HG02840 (cell line): ENCODE measurements around the gene PRR35.

Experiments used
- ATAC-seq: cut with Tn5 transposase; IDR thresholded peaks from one replicate; pipeline ENCODE4 v1.9.1; 2021; ENCODE audit warnings: mild to moderate bottlenecking, moderate library complexity, moderate number of reproducible peaks; ENCODE audit not compliant: unreplicated experiment, low FRiP score

The PRR35 gene

DNA sequence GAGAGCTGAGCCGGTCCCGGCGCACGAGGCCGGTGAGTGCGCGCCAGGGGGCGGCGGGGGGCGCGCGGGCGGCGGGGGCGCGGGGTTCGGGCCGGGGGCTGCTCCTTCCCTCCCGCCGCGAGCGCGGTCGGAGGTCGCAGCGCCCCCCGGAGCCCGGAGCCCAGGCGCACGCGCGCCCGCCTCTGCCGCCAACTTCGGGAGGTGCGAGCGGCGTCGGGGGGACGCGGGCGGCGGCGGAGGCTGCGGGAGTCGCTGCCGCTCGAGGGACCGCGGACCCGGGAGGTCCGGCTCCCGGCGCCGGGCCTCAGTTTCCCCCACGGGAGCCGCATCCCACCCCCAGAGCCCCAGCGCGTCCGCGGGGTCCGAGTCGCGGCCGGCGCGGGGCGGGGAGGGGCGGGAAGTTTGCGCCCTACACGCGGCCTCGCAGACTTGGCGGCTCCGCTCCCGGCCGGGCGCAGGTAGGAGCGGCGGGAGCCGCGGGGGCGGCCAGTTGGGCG is at the start of gene PRR35:
TSS of gene PRR35 (plus strand) at position 191 of the 497 bp plus-strand sequence. CDS start 2,901 bp downstream, outside the sequence.
- no peak for ATAC-seq

DNA sequence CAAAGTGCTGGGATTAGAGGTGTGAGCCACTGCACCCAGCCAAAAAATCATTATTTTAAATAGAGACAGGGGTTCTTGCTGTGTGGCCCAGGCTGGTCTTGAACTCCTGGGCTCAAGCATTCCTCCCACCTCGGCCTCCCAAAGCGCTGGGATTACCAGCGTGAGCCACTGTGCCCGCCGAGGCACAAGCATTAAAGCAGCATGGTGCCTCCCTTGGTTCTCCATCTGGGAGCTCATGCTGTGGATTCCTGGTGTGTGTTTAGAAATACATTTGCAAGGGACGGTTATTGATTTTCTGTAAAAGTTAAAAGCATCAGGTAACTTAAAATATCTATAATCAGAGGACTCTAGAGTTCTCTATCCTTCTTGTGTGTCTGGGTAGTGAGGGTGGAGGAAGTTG is 47.4 kb upstream of the PRR35 start:
- no peak for ATAC-seq

DNA sequence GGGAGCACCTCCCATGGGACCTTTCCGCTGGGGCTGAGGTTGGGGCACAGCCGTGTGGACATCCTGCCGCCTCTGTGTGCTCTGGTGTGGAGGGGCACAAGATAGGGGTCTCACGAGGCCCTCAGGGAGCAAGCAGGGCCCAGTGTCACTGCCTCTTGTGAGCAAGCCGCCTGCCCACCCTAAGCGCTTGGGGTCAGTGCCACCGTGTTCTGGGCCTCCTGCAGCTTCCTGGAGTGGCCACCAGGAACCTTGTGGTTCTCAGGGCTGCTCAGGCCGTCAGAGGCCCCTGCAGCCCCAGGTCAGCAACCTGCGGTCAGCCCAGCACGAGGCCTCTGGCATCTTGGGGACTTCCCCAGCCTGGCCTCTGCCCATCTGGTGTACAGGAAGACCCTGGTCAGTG is 46.2 kb upstream of the PRR35 start:
- ATAC-seq: no peak

DNA sequence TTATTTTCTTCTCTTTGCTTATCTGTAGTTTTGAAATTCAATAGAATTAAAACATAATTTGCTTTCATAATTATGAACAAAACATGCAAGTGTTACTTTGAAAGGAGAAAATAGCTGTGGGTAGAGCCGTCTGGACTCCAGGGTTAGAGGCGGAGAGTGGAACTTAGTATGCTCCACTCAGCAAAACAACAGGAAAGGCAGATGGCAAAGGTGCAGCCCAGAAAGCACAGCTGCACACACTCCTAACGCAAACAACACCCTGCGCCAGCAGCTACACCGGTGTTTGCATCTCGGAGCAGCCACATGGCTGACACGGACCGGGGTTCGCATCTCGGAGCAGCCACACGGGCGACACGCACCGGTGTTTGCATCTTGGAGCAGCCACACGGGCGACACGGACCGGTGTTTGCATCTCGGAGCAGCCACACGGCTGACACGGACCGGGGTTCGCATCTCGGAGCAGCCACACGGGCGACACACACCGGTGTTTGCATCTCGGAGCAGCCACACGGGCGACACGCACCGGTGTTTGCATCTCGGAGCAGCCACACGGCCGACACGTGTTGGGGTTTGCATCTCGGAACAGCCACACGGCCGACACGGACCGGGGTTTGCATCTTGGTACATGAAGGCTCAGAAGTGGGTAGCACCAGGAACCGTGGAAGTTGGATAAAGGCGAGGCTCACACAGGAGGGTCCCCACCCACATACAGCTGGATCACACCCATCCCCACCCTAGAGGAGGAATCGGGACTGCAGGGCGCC is 44.8 kb upstream of the PRR35 start:
- no peak for ATAC-seq

GRCh38 chr16:515939-516226 is 44.3 kb upstream of the PRR35 start:
- no peak for ATAC-seq

DNA sequence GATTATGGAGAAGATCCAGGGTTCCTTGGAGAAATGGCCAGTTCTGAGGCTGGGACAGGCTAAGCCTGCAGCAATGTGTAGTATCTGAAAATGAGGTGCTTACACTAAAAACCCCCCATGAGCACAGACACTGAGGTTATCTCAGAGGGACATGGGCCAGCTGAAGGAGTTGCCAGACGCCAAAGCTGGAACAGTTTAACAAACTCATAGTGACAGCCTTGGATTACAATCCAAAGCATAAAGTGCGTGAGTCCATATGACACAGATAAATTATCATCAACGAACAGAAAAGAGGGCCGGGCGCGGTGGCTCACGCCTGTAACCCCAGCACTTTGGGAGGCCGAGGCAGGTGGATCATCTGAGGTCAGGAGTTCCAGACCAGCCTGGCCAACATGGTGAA is 43.9 kb upstream of the PRR35 start:
- ATAC-seq: no peak

GRCh38 chr16:518858-519257 is 41.3 kb upstream of the PRR35 start:
- no peak for ATAC-seq

DNA sequence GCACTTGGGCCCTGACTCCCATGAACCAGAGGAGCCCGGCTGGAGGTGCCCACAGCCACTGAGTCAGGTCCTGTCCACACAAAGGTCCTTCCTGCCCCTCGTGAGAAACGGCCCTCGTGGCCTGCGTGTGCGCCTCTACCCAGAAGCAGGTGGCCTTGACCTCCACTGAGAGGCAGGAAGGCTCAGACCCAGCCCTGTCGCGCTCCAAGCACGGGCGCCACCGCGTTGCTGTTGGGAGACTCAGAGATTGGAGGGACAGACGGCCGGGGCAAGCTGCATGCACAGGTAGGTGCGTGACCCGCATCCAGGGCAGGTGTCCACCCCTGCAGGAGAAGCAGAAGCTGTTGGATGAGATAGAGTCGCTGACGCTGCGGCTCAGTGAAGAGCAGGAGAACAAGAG is 40.8 kb upstream of the PRR35 start:
- no peak for ATAC-seq

DNA sequence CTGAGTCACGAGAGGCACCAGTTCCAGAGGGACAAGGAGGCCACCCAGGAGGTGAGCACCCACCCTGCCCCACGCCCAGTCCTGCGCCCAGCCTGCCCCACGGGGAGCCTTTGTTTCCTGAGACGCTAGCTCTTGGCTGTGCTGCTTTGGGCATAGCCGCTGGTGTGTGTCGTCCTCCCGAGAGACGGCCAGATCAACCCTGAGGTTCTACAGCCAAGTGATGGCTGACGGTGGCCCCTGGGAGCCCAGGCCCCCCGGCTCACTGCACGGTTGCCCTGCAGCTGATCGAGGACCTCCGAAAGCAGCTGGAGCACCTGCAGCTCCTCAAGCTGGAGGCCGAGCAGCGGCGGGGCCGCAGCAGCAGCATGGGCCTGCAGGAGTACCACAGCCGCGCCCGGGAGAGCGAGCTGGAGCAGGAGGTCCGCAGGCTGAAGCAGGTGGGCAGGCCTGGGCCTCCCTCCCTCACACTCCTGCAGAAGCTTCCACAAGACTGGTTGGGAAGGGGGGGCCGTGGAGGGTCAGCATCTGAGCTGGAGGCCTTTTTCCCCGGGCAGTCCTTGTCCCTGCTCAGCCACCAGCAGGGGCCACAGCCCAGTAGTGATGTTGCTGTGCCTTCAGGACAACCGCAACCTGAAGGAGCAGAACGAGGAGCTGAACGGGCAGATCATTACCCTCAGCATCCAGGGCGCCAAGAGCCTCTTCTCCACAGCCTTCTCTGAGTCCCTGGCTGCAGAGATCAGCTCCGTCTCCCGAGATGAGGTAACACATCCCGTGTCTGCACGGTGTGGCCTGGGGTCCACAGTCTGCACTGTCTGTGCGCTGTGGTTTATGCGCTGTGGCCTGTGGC is 40.1 kb upstream of the PRR35 start:
- ATAC-seq: no peak

DNA sequence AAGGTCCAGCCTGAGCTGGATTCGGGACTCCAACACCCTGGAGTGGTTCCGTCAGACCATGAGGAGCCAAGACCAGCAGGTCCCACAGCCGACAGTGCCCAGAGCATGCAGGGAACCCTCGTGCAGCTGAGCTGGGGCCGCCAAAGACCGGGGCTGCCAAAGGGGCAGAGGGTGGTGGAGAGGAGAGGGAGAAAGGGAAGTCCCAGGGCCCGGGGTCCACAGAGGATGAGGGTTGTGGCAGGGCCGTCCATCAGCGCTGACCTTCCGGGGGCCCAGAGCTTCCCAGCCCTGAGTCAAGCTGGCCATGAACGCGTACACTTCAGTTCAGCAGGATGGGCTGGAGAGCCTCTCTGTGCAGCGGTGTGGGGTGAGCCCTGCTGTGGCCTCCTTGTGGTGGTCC is 39.3 kb upstream of the PRR35 start:
- ATAC-seq: no peak

- ATAC-seq: no peak
Observed at GRCh38 chr16:521381-522210, 38.6 kb upstream of the PRR35 start.

DNA sequence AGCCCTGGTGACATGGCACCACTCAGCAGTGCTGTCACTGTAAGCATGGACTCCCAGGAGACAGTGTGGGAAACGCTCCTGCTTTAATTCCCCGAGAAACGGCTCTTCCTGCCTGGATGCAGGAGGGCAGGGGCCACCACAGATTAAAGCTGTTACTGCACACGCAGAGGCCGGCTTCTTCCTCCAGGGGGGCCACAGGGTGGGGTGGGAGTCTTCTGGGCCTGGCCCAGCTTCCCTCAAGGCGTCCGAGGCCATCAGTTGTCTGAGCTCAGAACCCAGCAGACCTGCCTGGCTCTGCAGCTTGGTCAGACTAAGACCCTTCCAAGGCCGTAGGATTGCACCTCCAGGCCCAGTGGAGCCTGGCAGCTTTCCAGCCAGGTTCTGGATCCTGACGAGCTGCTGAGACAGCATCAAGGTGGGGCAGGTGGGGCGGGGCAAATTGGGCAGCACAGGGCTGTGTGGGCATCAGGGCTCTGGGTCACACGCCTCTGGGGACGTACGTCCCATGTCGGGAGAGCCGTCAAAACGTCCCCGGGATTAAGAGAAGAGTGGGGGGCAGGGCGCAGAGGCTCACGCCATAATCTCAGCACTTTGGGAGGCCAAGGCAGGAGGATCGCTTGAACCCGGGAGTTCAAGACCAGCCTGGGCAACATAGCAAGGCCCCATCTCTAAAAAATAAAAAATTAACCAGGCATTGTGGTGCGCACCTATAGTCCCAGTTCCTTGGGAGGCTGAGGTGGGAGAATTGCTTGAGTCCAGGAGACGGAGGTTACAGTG is 37.7 kb upstream of the PRR35 start:
- ATAC-seq: no peak

- no peak for ATAC-seq
Observed at GRCh38 chr16:523097-523741, 37.0 kb upstream of the PRR35 start.

DNA sequence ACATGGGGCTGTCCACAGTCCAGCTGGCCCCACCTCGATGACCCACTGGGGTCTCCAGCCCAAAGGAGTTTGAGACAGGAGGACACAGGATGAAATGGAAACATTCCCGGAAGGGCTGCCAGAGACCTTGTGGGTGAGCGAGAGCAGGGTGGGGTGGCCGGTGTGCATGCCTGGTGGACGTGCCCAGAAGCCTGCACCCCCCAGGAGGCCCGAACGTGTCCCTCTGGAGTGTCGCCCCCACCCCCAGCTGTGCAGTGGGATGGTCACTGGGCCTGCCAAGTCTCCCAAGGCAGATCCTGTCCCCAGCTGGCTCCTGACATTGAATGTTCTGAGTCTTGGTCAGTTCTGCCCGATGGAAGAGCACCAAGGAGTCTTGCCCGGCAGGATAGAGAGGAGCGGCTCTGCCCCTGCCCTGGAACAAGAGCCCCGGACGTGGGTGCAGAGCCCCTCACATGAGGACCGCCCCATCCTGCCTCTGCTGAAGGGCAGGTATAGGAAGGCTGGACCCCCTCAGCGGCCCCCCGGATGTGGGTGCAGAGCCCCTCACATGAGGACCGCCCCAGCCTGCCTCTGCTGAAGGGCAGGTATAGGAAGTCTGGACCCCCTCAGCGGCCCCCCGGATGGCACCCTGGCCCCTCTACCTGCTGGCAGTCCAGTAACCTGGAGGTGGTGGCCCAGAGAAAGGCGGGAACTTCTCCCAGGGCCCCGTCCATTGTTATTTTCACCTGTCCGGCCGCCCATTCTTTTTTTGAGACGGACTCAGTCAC is 35.7 kb upstream of the PRR35 start:
- ATAC-seq: no peak

- ATAC-seq: no peak
Observed at GRCh38 chr16:525123-525519, 35.1 kb upstream of the PRR35 start.

GRCh38 chr16:525520-526180 is 34.5 kb upstream of the PRR35 start:
- ATAC-seq: no peak

GRCh38 chr16:526181-527014 is 33.8 kb upstream of the PRR35 start:
- no peak for ATAC-seq
